ENCODE results near the gene CILP2. TPM values are rescaled to one million over a fixed set of nuclear protein-coding genes. Genes with fewer than 3 reads are reported as not detected.

The CILP2 gene
- total and polyA plus RNA-seq, 2 of the 8 experiments (the other 6 are each of a cell fraction or from before 2014, with no cell fraction given): 4.4 to 5.8 TPM

DNA sequence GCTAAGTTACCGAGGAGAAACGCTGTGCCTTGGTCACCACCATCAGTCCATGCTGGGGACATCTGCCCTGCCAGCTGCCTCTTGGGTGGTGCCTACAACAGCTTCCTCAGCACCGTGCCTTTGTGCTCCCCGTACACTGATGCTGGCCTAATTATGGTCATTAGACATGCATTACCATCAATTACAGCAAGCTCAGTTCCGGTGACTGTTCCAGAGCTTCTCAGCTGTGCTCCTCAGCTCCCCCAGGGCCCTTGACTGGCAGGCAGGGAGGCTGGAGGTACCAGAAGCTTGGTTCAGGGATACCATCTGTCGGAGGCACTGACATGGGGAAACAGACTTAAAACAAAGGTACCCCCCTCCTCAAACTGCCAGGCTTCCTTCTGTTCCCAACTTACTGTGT lies 40.2 kb downstream of the CILP2 start:
- no peak overlapping the region for H3K4me3 ChIP-seq (ENCODE audit: extremely low read depth in 1 of 4, insufficient read depth in 2 of 4, low read depth in 3 of 4, low read length in 4 of 4)
- H2BK20ac ChIP-seq (ENCODE audit: low read length): no peak overlapping the region
- 93% methylated on average over 6 of the region's 6 CpGs; no CpG with 5 or more reads in 1 of the 2 experiments for WGBS, 2 experiments (ENCODE audit: extremely low coverage in 1 of 2, insufficient coverage in 1 of 2, insufficient read length in 1 of 2, insufficient replicate concordance in 2 of 2, low coverage in 1 of 2, low lambda C conversion rate in 2 of 2, missing lambda C conversion rate in 1 of 2)
- ChIA-PET CTCF (ENCODE audit: partially characterized antibody) (interaction anchor here (0.9 to 11.1 kb wide), 5 partner anchors 10 to 62 kb away, joined by 3 to 101 read pairs (median 3); no protein-coding TSS in a partner anchor), POLR2A (ENCODE audit: partially characterized antibody) (interaction anchor here (0.7 to 1.0 kb wide), 3 partner anchors 8 to 44 kb away, joined by 3 to 4 read pairs (median 3); no protein-coding TSS in a partner anchor)
- no peak for FAIRE-seq
- peaks cover 0 to 5% (median 2%) of the 10 kb centered on the region in 4 experiments; a peak in 5 of 7 replicates for H3K4me1 ChIP-seq (replicated peaks in 1 of 4; ENCODE audit: control insufficient read depth in 3 of 4, insufficient read depth in 4 of 4, low read length in 3 of 4)
- no peaks in the 10 kb centered on the region; a peak in 1 of 7 replicates for H3K27me3 ChIP-seq (replicated peaks in 1 of 4; ENCODE audit: control insufficient read depth in 3 of 4, extremely low read depth in 1 of 4, insufficient read depth in 3 of 4, low read length in 3 of 4)
- no peak overlapping the region for H3K56ac ChIP-seq (replicated peaks; ENCODE audit: insufficient read length, low read depth, low read length)
- no peaks in the 10 kb centered on the region for H3K9me3 ChIP-seq (ENCODE audit: insufficient read depth in 2 of 2, low read depth in 1 of 2, low read length in 1 of 2)
- no peaks in the 10 kb centered on the region for H3K79me2 ChIP-seq (ENCODE audit: control insufficient read depth in 1 of 2, insufficient read depth in 2 of 2, low read length in 2 of 2)
- H3K18ac ChIP-seq (ENCODE audit: extremely low read depth, low read length): no peak overlapping the region
- H2BK12ac ChIP-seq (ENCODE audit: low read depth, low read length): no peak overlapping the region
- no peak overlapping the region for H2BK120ac ChIP-seq (replicated peaks; ENCODE audit: low read depth, low read length)
- H3K23ac ChIP-seq (ENCODE audit: insufficient read length): no peak overlapping the region
- H3K9ac ChIP-seq (replicated peaks in 1 of 4; ENCODE audit: extremely low read depth in 1 of 4, low read depth in 3 of 4, low read length in 3 of 4): no peak overlapping the region
- no peaks in the 10 kb centered on the region; the same call in 1 of the 2 replicates for H3K23me2 ChIP-seq (ENCODE audit: low read depth, low read length)
- no peak overlapping the region for H4K8ac ChIP-seq (ENCODE audit: extremely low read depth, insufficient read depth, low read length)
- H3K36me3 ChIP-seq (ENCODE audit: control insufficient read depth in 2 of 4, insufficient read depth in 4 of 4, low read length in 3 of 4): no peaks in the 10 kb centered on the region
- no peak overlapping the region for H4K91ac ChIP-seq (replicated peaks; ENCODE audit: insufficient read length, low read length)
- H3K4ac ChIP-seq (replicated peaks; ENCODE audit: insufficient read length, low read depth, low read length): no peak overlapping the region
- no peak overlapping the region for H3K14ac ChIP-seq (ENCODE audit: insufficient read length)
- no peak overlapping the region for H3K27ac ChIP-seq (ENCODE audit: low read depth, low read length)
- no peak overlapping the region for H2AK5ac ChIP-seq (ENCODE audit: low read depth, low read length)
- DNase-seq (ENCODE audit: low read depth in 1 of 2, low spot score in 2 of 2): no peak
- H2AFZ ChIP-seq (ENCODE audit: low read length): no peak overlapping the region
- H3K4me2 ChIP-seq (ENCODE audit: insufficient read depth in 1 of 2, low read depth in 2 of 2, low read length in 2 of 2): no peak overlapping the region
- no peaks in the 10 kb centered on the region for H3K79me1 ChIP-seq (ENCODE audit: low read depth, low read length)
- peaks cover 1 to 2% of the 10 kb centered on the region in 2 experiments for H4K20me1 ChIP-seq (replicated peaks in 1 of 2; ENCODE audit: control insufficient read depth in 1 of 2, insufficient read depth in 2 of 2, low read length in 2 of 2)
- H4K5ac ChIP-seq (ENCODE audit: insufficient read length, low read depth, low read length): no peak overlapping the region
- H2BK15ac ChIP-seq (ENCODE audit: low read length): peak overlapping the region; percentile 6; the same call in 1 of the 2 replicates
- no peak overlapping the region for H2BK5ac ChIP-seq (ENCODE audit: low read depth, low read length)
- TF ChIP-seq RAD21 (IDR thresholded peaks at IDR 0.05 in 1 of 2, conservative IDR thresholded peaks at IDR 0.05 in 1 of 2; ENCODE audit: low read depth in 2 of 2, low read length in 2 of 2) (no peak), CHD1 (IDR thresholded peaks at IDR 0.05; ENCODE audit: low read depth, low read length) (no peak), POU5F1 (IDR thresholded peaks at IDR 0.05; ENCODE audit: low read depth, low read length) (no peak), TAF7 (optimal IDR thresholded peaks at IDR 0.05; ENCODE audit: borderline replicate concordance, low read depth, low read length) (no peak), EZH2 (IDR thresholded peaks at IDR 0.05; ENCODE audit: low read depth, low read length, severe bottlenecking) (no peak), CTBP2 (IDR thresholded peaks at IDR 0.05; ENCODE audit: borderline replicate concordance, insufficient read depth, insufficient read length, low read length) (no peak), HDAC2 (IDR thresholded peaks at IDR 0.05; ENCODE audit: borderline replicate concordance in 1 of 2, low read depth in 2 of 2, low read length in 2 of 2) (no peak), ATF3 (IDR thresholded peaks at IDR 0.05; ENCODE audit: insufficient read depth, low read depth, low read length) (no peak), FOSL1 (IDR thresholded peaks at IDR 0.05; ENCODE audit: insufficient read depth, low read depth, low read length) (no peak), RNF2 (IDR thresholded peaks at IDR 0.05; ENCODE audit: borderline replicate concordance, low read depth, low read length, missing control alignments, poor library complexity, severe bottlenecking) (no peak), TEAD4 (IDR thresholded peaks at IDR 0.05; ENCODE audit: low read depth, low read length) (no peak)

Data from H1 (cell line).